CD14-positive monocyte (primary cell): ENCODE measurements around the gene SCAMP4. TPM values are rescaled to one million over a fixed set of nuclear protein-coding genes. Genes with fewer than 3 reads are reported as not detected.

Experiments
- DNase-seq, 3 donors: peaks; one replicate each; pipeline ENCODE4 v3.0.0-alpha.2; 2011 to 2022
- H2AFZ ChIP-seq: 2 replicates; pipeline ENCODE4 v1.6.0; 2012; ENCODE audit warnings: mild to moderate bottlenecking, low read depth, low read length, inconsistent platforms; ENCODE audit not compliant: insufficient read depth, poor library complexity, severe bottlenecking
- H3K27ac ChIP-seq, 2 donors: 1 replicate in 1 of 2; 2 replicates in 1 of 2; pipeline ENCODE4 v1.5.1; 2012 to 2013; ENCODE audit warnings: low read length in 2 of 2, control low read depth in 1 of 2, inconsistent platforms in 1 of 2, low read depth in 1 of 2, mild to moderate bottlenecking in 1 of 2
- H3K27me3 ChIP-seq, 2 donors: one replicate each; pipeline versions ENCODE4 v1.6.0 to v1.6.1; 2011 to 2013; ENCODE audit warnings: low read length in 2 of 2; ENCODE audit not compliant: control insufficient read depth in 2 of 2, insufficient read depth in 2 of 2
- H3K36me3 ChIP-seq, 2 donors: replicated peaks in 1 of 2; 1 replicate in 1 of 2; 2 replicates in 1 of 2; pipeline versions ENCODE4 v1.5.1 to v1.6.1; 2012 to 2013; ENCODE audit warnings: low read length in 2 of 2, control low read depth in 1 of 2, inconsistent platforms in 1 of 2, mild to moderate bottlenecking in 1 of 2; ENCODE audit not compliant: insufficient read depth in 2 of 2, control insufficient read depth in 1 of 2
- H3K4me1 ChIP-seq, 2 donors: 1 replicate in 1 of 2; 2 replicates in 1 of 2; pipeline versions ENCODE4 v1.5.1 to v1.6.1; 2012 to 2013; ENCODE audit warnings: low read length in 2 of 2, control low read depth in 1 of 2, inconsistent platforms in 1 of 2, mild to moderate bottlenecking in 1 of 2, moderate library complexity in 1 of 2; ENCODE audit not compliant: insufficient read depth in 2 of 2, control insufficient read depth in 1 of 2
- H3K4me2 ChIP-seq: replicated peaks from 2 replicates; pipeline ENCODE3; 2012; ENCODE audit warnings: low read length, moderate library complexity, mild to moderate bottlenecking; ENCODE audit not compliant: poor library complexity, severe bottlenecking; ENCODE audit errors: extremely low read depth
- H3K4me3 ChIP-seq, 3 experiments: fragments of 200-600 bp in 1 of 3; sonication (generic) in 1 of 3; replicated peaks in 1 of 3; 1 replicate in 2 of 3; 2 replicates in 1 of 3; pipeline ENCODE4 v1.5.1; 2011 to 2013; ENCODE audit warnings: low read length in 3 of 3, mild to moderate bottlenecking in 3 of 3, control low read depth in 2 of 3, low read depth in 2 of 3, inconsistent platforms in 1 of 3, moderate library complexity in 1 of 3
- H3K79me2 ChIP-seq: 2 replicates; pipeline ENCODE4 v1.6.0; 2012; ENCODE audit warnings: mild to moderate bottlenecking, control low read depth, inconsistent platforms, low read length, moderate library complexity; ENCODE audit not compliant: insufficient read depth
- H3K9ac ChIP-seq: 2 replicates; pipeline ENCODE4 v1.6.0; 2017; ENCODE audit warnings: low read length, mild to moderate bottlenecking; ENCODE audit not compliant: insufficient read depth, poor library complexity, severe bottlenecking
- H3K9me3 ChIP-seq, 2 donors: replicated peaks in 1 of 2; 1 replicate in 1 of 2; 2 replicates in 1 of 2; pipeline versions ENCODE4 v1.5.1 to v1.6.1; 2012 to 2013; ENCODE audit warnings: low read length in 2 of 2, control low read depth in 1 of 2; ENCODE audit not compliant: control insufficient read depth in 1 of 2, insufficient read depth in 1 of 2
- H4K20me1 ChIP-seq: 2 replicates; pipeline ENCODE4 v1.6.0; 2012; ENCODE audit warnings: mild to moderate bottlenecking, low read length, control low read depth, moderate library complexity; ENCODE audit not compliant: insufficient read depth
- H3K27ac Mint-ChIP-seq, 7 donors: one replicate each; pipeline ENCODE4 v1.8.0; 2020; ENCODE audit warnings: mild to moderate bottlenecking in 7 of 7, mixed read lengths in 7 of 7, moderate library complexity in 6 of 7, inconsistent platforms in 2 of 7
- H3K27me3 Mint-ChIP-seq, 3 donors: one replicate each; pipeline ENCODE4 v1.8.0; 2021 to 2022; ENCODE audit warnings: low read depth in 3 of 3, mild to moderate bottlenecking in 3 of 3, mixed read lengths in 3 of 3, moderate library complexity in 3 of 3, inconsistent platforms in 1 of 3
- H3K36me3 Mint-ChIP-seq, 2 donors: one replicate each; pipeline ENCODE4 v1.8.0; 2020; ENCODE audit warnings: mixed read lengths in 2 of 2, inconsistent platforms in 1 of 2, mild to moderate bottlenecking in 1 of 2
- H3K4me1 Mint-ChIP-seq: one replicate; pipeline ENCODE4 v1.8.0; 2020; ENCODE audit warnings: mild to moderate bottlenecking, mixed read lengths
- H3K4me3 Mint-ChIP-seq, 2 donors: one replicate each; pipeline ENCODE4 v1.8.0; 2020; ENCODE audit warnings: mild to moderate bottlenecking in 2 of 2, mixed read lengths in 2 of 2, moderate library complexity in 1 of 2
- H3K9me3 Mint-ChIP-seq, 7 donors: one replicate each; pipeline ENCODE4 v1.8.0; 2020 to 2022; ENCODE audit warnings: mixed read lengths in 7 of 7, mild to moderate bottlenecking in 6 of 7, moderate library complexity in 6 of 7, inconsistent platforms in 2 of 7
- CTCF ChIP-seq: fragments of 200-600 bp; IDR thresholded peaks from one replicate; pipeline ENCODE4 v1.8.0; 2022; ENCODE audit warnings: antibody characterized with exemption, mild to moderate bottlenecking
- WGBS: methylation state at CpG from one replicate; pipeline ENCODE4 v1.1.5; 2013; ENCODE audit warnings: missing lambda C conversion rate; ENCODE audit not compliant: insufficient coverage; 5-methylcytosine and 5-hydroxymethylcytosine counted together
- intact Hi-C, 2 donors: fragments of 100-400 bp; cut with micrococcal nuclease; formaldehyde crosslinking; loops; one replicate each; pipeline versions ENCODE4 v1.15.0 to v1.15.1; 2023
- polyA plus RNA-seq, 3 donors: library from polyadenylated mRNA; depleted of rRNA in 1 of 3; unstranded in 2 of 3; stranded (reverse) in 1 of 3; fragments of 300-500 nt in 2 of 3; fragments of >200 nt in 1 of 3; fragmentation: Illumina TruSeq in 2 of 3; gene quantifications; 1 replicate in 2 of 3; 2 replicates in 1 of 3; pipeline ENCODE4 v1.2.3, GENCODE V29; 2012 to 2021

The SCAMP4 gene
- polyA plus RNA-seq, 3 donors = 11.9 to 39.4 (median 15.4) TPM

GRCh38 chr19:1938071-1938470 lies 32.9 kb downstream of the SCAMP4 start:
- Histone ChIP-seq H3K36me3 (no peaks in the 10 kb centered on the region), H3K27me3 (no peaks in the 10 kb centered on the region), H3K79me2 (peaks cover 18% of the 10 kb centered on the region), H3K4me1 (peaks cover 13 to 33% of the 10 kb centered on the region in 2 donors), H3K27ac (no peak overlapping the region), H2AFZ (no peak overlapping the region), H3K4me2 (no peak overlapping the region), H3K9me3 (peaks cover 0 to 8% of the 10 kb centered on the region in 2 donors), H3K4me3 (no peak overlapping the region), H3K9ac (no peak overlapping the region), H4K20me1 (peaks cover 10% of the 10 kb centered on the region)
- TF ChIP-seq CTCF = no peak
- H3K4me1 Mint-ChIP-seq = peaks cover 30% of the 10 kb centered on the region
- H3K36me3 Mint-ChIP-seq = peaks cover 0 to 4% of the 10 kb centered on the region in 2 donors
- intact Hi-C loops = no loop called here
- peaks cover 5 to 9% (median 7%) of the 10 kb centered on the region in 7 donors for H3K9me3 Mint-ChIP-seq
- no peak overlapping the region for H3K4me3 Mint-ChIP-seq
- no peak for DNase-seq
- peaks cover 0 to 9% (median 4%) of the 10 kb centered on the region in 3 donors for H3K27me3 Mint-ChIP-seq
- WGBS = no CpG with 5 or more reads among the region's 7 CpGs
- peak overlapping the region in 1 of 7 donors; percentile 76 for H3K27ac Mint-ChIP-seq

GRCh38 chr19:1941146-1942077 lies 36.2 kb downstream of the SCAMP4 start, which contains the start of gene CSNK1G2:
Gene CSNK1G2 (plus strand): TSS chr19:1941172. CDS start chr19:1969773, 28,601 bp downstream.
- H3K4me1 ChIP-seq = peaks cover 31 to 42% of the 10 kb centered on the region in 2 donors
- H3K9me3 ChIP-seq = no peaks in the 10 kb centered on the region
- 0% methylated on average over 66 of the region's 97 CpGs for WGBS
- peak in 1 of 3 donors; percentile 31 for DNase-seq
- no peak for TF ChIP-seq CTCF
- Mint-ChIP-seq H3K27me3 (peaks cover 0 to 4% (median 2%) of the 10 kb centered on the region in 3 donors), H3K9me3 (peaks cover 0 to 1% (median 0%) of the 10 kb centered on the region in 7 donors), H3K36me3 (peaks cover 0 to 7% of the 10 kb centered on the region in 2 donors), H3K4me3 (peak within 1 kb of the TSS; percentile 93 to 99), H3K4me1 (peaks cover 33% of the 10 kb centered on the region), H3K27ac (peak within 1 kb of the TSS; percentile 98 to 100 (median 99))
- H3K4me3 ChIP-seq = peak within 1 kb of the TSS; percentile 68 to 99 (median 91)
- H4K20me1 ChIP-seq = peaks cover 40% of the 10 kb centered on the region
- intact Hi-C loops = no loop called here
- H3K9ac ChIP-seq = peak within 1 kb of the TSS; percentile 97
- H3K79me2 ChIP-seq = peaks cover 48% of the 10 kb centered on the region
- no peaks in the 10 kb centered on the region for H3K27me3 ChIP-seq
- peak within 1 kb of the TSS; percentile 60 for H2AFZ ChIP-seq
- peak within 1 kb of the TSS; percentile 75 for H3K4me2 ChIP-seq
- peak within 1 kb of the TSS; percentile 98 to 99 for H3K27ac ChIP-seq
- H3K36me3 ChIP-seq = no peaks in the 10 kb centered on the region
